ENCODE measurements around the gene ARFGAP2.
A peak's percentile ranks its signal among the peaks of the same experiment; 100 is the strongest.

Gene ARFGAP2

DNA sequence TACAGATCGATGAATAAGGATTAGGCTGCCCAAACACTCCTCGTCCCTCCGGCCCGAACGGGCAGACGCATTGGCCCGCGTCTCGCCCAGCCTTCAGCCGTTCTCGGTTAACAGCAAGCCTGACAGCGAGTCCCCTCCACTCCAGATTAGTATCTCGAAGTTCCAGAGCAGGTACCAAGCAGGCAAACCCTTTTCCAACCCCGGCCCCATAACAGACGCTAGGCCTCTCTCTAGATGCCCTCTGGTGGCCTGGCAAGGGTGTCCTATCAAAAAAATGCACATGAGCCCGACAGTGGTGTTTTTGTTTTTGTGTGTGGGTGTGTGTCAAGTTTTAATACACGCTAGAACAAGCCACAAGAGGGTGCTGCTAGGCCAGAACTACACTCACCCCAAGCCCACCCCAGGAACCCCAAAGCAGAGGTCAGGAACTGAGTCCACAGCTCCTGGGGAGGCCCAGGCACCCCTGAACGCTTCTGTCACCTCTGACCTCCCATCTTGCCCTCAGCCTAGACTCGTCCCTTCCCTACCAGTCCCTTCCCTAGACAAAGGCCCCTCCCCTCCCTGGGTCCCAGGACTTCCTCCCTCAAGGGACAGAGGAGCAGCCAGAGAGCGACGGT, 658 bp upstream of the ARFGAP2 start:
- ATAC-seq: peak; percentile 70
- TF ChIP-seq, protein P1, sequence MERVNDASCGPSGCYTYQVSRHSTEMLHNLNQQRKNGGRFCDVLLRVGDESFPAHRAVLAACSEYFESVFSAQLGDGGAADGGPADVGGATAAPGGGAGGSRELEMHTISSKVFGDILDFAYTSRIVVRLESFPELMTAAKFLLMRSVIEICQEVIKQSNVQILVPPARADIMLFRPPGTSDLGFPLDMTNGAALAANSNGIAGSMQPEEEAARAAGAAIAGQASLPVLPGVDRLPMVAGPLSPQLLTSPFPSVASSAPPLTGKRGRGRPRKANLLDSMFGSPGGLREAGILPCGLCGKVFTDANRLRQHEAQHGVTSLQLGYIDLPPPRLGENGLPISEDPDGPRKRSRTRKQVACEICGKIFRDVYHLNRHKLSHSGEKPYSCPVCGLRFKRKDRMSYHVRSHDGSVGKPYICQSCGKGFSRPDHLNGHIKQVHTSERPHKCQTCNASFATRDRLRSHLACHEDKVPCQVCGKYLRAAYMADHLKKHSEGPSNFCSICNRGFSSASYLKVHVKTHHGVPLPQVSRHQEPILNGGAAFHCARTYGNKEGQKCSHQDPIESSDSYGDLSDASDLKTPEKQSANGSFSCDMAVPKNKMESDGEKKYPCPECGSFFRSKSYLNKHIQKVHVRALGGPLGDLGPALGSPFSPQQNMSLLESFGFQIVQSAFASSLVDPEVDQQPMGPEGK (CRISPR knock-in tag; IDR thresholded peaks at IDR 0.05; ENCODE audit: borderline replicate concordance): 0 out of 2 replicates have a peak, but pooled peaks have one; percentile 4
- TF ChIP-seq ZC3H10 (CRISPR knock-in tag; IDR thresholded peaks at IDR 0.05): no peak

DNA sequence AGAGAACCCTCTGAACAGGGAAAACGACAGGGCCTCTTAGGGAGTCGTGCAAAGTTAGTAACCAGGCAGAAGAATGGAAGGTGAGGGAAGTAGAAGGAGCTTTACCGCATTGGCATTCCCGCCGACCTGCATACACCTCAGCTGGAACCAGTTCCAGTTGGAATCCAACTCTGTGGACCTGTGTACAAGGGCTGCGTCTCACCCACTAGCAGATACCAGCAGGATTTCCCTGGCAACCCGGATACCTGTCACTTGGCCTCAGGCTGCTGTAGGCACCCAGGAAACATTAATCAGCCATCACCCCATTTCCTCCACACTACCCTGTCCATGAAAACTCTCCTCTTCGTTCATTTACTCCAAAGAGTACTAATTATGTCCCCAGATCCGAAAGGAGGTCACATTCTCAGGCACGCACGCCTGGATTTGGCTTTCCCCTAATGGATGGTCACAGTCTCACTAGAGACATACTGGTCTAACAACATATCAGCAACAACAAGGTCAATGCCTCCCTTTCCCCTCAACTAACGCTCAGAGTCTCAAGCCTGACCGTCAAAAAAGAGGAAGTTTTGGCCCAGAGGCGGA, 842 bp downstream of the ARFGAP2 start:
- TF ChIP-seq, protein P2, sequence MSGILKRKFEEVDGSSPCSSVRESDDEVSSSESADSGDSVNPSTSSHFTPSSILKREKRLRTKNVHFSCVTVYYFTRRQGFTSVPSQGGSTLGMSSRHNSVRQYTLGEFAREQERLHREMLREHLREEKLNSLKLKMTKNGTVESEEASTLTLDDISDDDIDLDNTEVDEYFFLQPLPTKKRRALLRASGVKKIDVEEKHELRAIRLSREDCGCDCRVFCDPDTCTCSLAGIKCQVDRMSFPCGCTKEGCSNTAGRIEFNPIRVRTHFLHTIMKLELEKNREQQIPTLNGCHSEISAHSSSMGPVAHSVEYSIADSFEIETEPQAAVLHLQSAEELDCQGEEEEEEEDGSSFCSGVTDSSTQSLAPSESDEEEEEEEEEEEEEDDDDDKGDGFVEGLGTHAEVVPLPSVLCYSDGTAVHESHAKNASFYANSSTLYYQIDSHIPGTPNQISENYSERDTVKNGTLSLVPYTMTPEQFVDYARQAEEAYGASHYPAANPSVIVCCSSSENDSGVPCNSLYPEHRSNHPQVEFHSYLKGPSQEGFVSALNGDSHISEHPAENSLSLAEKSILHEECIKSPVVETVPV (CRISPR knock-in tag; IDR thresholded peaks at IDR 0.05): no peak
- TF ChIP-seq, protein P3, sequence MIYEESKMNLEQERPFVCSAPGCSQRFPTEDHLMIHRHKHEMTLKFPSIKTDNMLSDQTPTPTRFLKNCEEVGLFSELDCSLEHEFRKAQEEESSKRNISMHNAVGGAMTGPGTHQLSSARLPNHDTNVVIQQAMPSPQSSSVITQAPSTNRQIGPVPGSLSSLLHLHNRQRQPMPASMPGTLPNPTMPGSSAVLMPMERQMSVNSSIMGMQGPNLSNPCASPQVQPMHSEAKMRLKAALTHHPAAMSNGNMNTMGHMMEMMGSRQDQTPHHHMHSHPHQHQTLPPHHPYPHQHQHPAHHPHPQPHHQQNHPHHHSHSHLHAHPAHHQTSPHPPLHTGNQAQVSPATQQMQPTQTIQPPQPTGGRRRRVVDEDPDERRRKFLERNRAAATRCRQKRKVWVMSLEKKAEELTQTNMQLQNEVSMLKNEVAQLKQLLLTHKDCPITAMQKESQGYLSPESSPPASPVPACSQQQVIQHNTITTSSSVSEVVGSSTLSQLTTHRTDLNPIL (CRISPR knock-in tag; IDR thresholded peaks at IDR 0.05; ENCODE audit: low read depth): no peak
- no peak for TF ChIP-seq BACH2 (CRISPR knock-in tag; IDR thresholded peaks at IDR 0.05; ENCODE audit: borderline replicate concordance)
- TF ChIP-seq ESRRG (CRISPR knock-in tag; IDR thresholded peaks at IDR 0.05): no peak
- TF ChIP-seq, protein P4, sequence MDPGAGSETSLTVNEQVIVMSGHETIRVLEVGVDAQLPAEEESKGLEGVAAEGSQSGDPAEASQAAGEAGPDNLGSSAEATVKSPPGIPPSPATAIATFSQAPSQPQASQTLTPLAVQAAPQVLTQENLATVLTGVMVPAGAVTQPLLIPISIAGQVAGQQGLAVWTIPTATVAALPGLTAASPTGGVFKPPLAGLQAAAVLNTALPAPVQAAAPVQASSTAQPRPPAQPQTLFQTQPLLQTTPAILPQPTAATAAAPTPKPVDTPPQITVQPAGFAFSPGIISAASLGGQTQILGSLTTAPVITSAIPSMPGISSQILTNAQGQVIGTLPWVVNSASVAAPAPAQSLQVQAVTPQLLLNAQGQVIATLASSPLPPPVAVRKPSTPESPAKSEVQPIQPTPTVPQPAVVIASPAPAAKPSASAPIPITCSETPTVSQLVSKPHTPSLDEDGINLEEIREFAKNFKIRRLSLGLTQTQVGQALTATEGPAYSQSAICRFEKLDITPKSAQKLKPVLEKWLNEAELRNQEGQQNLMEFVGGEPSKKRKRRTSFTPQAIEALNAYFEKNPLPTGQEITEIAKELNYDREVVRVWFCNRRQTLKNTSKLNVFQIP (CRISPR knock-in tag; IDR thresholded peaks at IDR 0.05; ENCODE audit: borderline replicate concordance, low read depth): no peak
- TF ChIP-seq, protein P5, sequence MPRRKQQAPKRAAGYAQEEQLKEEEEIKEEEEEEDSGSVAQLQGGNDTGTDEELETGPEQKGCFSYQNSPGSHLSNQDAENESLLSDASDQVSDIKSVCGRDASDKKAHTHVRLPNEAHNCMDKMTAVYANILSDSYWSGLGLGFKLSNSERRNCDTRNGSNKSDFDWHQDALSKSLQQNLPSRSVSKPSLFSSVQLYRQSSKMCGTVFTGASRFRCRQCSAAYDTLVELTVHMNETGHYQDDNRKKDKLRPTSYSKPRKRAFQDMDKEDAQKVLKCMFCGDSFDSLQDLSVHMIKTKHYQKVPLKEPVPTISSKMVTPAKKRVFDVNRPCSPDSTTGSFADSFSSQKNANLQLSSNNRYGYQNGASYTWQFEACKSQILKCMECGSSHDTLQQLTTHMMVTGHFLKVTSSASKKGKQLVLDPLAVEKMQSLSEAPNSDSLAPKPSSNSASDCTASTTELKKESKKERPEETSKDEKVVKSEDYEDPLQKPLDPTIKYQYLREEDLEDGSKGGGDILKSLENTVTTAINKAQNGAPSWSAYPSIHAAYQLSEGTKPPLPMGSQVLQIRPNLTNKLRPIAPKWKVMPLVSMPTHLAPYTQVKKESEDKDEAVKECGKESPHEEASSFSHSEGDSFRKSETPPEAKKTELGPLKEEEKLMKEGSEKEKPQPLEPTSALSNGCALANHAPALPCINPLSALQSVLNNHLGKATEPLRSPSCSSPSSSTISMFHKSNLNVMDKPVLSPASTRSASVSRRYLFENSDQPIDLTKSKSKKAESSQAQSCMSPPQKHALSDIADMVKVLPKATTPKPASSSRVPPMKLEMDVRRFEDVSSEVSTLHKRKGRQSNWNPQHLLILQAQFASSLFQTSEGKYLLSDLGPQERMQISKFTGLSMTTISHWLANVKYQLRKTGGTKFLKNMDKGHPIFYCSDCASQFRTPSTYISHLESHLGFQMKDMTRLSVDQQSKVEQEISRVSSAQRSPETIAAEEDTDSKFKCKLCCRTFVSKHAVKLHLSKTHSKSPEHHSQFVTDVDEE (CRISPR knock-in tag; IDR thresholded peaks at IDR 0.05): no peak
- no peak for TF ChIP-seq ARNTL (CRISPR knock-in tag; IDR thresholded peaks at IDR 0.05; ENCODE audit: borderline replicate concordance, low read depth)
- TF ChIP-seq OSR1 (CRISPR knock-in tag; IDR thresholded peaks at IDR 0.05): no peak
- TF ChIP-seq PPARA (CRISPR knock-in tag; IDR thresholded peaks at IDR 0.05; ENCODE audit: borderline replicate concordance): no peak
- no peak for TF ChIP-seq CSDC2 (CRISPR knock-in tag; IDR thresholded peaks at IDR 0.05)
- no peak for TF ChIP-seq TOX (CRISPR knock-in tag; IDR thresholded peaks at IDR 0.05; ENCODE audit: borderline replicate concordance)
- TF ChIP-seq, protein P1 (CRISPR knock-in tag; IDR thresholded peaks at IDR 0.05; ENCODE audit: borderline replicate concordance): no peak
- TF ChIP-seq ZNF565 (CRISPR knock-in tag; conservative IDR thresholded peaks at IDR 0.05; ENCODE audit: low read depth): no peak
- TF ChIP-seq ZFP30 (CRISPR knock-in tag; IDR thresholded peaks at IDR 0.05): no peak
- TF ChIP-seq SNAI2 (CRISPR knock-in tag; IDR thresholded peaks at IDR 0.05): no peak
- TF ChIP-seq ZC3H10 (CRISPR knock-in tag; IDR thresholded peaks at IDR 0.05): no peak
- no peak for TF ChIP-seq TCF4 (CRISPR knock-in tag; IDR thresholded peaks at IDR 0.05; ENCODE audit: borderline replicate concordance)
- TF ChIP-seq ISL1 (CRISPR knock-in tag; IDR thresholded peaks at IDR 0.05): no peak
- no peak for TF ChIP-seq GLIS3 (CRISPR knock-in tag; IDR thresholded peaks at IDR 0.05)
- TF ChIP-seq ZNF70 (CRISPR knock-in tag; IDR thresholded peaks at IDR 0.05): no peak
- no peak for ATAC-seq

Data from SK-N-SH treated with all-trans-retinoic acid at 6 μM for 48 hours (cell line).